ENCODE data around the gene KIAA1328. TPM values are rescaled to one million over a fixed set of nuclear protein-coding genes. Genes with fewer than 3 reads are reported as not detected.
A peak's percentile ranks its signal among the peaks of the same experiment; 100 is the strongest.

KIAA1328 gene
- total and polyA plus RNA-seq, 2 experiments from 2014 or later = 3.5 to 3.9 TPM

DNA sequence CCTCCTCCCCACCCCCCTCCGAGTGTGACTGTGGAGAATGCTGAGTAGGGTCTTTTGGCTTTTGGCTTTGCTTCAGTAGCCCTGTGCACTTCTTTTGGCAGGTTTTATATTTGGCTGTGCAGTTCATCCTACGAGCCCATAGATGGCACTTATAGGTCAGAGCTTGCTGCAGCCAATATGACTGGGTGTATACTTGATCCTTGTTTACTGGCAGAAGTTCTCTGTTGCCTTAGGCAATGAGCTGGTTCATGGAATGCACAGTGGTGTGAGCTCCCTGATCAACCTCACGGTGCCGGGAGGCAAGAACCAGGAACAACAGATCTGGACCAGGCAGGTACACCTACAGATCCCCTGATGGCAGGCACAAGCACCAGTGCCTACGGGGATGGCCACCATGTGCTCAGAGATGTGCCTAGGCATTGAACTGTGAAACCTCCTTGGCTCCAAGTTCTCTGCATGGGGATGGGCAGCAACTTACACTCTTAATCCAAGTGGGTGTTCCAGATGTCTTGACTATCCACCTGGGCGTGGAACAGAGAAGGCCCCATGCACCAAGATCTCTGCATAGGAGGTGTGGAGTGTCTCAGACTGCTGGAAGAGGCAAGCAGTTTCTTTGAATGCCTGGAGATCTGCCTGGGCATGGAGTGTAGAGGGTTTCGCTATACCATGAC, 190.4 kb downstream of the KIAA1328 start:
- DNase-seq = peak; percentile 11
- Histone ChIP-seq H3K27me3 (replicated peaks; ENCODE audit: insufficient read depth) (no peaks in the 10 kb centered on the region), H3K4me1 (ENCODE audit: insufficient read depth) (no peaks in the 10 kb centered on the region), H3F3A (ENCODE audit: insufficient read depth) (no peaks in the 10 kb centered on the region), H3K79me2 (ENCODE audit: insufficient read depth) (no peaks in the 10 kb centered on the region), H3K36me3 (ENCODE audit: low read depth) (no peaks in the 10 kb centered on the region), H3K4me2 (ENCODE audit: unreplicated experiment) (no peak overlapping the region), H3K9me3 (ENCODE audit: low read depth) (no peaks in the 10 kb centered on the region), H3K9ac (no peak overlapping the region), H2AFZ (no peak overlapping the region), H3K27ac (no peak overlapping the region), H4K20me1 (ENCODE audit: insufficient read depth) (no peaks in the 10 kb centered on the region), H3K9me2 (ENCODE audit: insufficient read depth) (no peaks in the 10 kb centered on the region), H3K4me3 (no peak overlapping the region)
- TF ChIP-seq EZH2phosphoT487 (IDR thresholded peaks at IDR 0.05; ENCODE audit: insufficient read depth, low read depth) (no peak), EZH2 (IDR thresholded peaks at IDR 0.05; ENCODE audit: insufficient read depth, poor library complexity, severe bottlenecking) (no peak)
- in situ Hi-C loops (cut with MboI) = no loop called here
- 76 to 79% methylated on average over 7 of the region's 7 CpGs for WGBS, 2 experiments (ENCODE audit: low coverage in 1 of 2, low lambda C conversion rate in 2 of 2, missing lambda C conversion rate in 2 of 2)

DNA sequence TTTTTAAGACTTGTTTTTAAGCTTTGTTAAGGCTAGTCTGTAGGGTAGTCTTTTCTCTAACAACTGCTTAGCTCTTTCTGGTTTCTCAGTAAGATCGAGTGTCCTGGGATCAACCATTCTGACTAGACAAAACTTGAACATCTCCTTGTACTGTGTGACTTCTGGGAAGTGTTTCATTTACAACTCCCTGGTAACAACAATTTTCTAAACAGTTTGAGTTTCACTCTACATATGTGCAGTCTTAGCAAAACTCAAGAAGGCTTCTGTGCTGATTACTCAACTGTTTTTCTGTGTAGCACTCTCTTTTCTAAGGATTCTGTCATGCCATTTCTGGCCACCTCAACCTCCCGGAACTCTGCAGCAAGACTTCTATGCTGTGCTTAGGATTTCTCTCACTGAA, 204.5 kb downstream of the KIAA1328 start:
- no peak overlapping the region for H3K9ac ChIP-seq
- H3K4me3 ChIP-seq = no peak overlapping the region
- H3K4me1 ChIP-seq (ENCODE audit: insufficient read depth) = no peaks in the 10 kb centered on the region
- H2AFZ ChIP-seq = no peak overlapping the region
- in situ Hi-C loops (cut with MboI) = no loop called here
- no peak overlapping the region for H3K27ac ChIP-seq
- no peaks in the 10 kb centered on the region for H3K79me2 ChIP-seq (ENCODE audit: insufficient read depth)
- WGBS, 2 experiments (ENCODE audit: low coverage in 1 of 2, low lambda C conversion rate in 2 of 2, missing lambda C conversion rate in 2 of 2) = 82 to 89% methylated on average over 2 of the region's 2 CpGs
- no peak for TF ChIP-seq EZH2 (IDR thresholded peaks at IDR 0.05; ENCODE audit: insufficient read depth, poor library complexity, severe bottlenecking)
- TF ChIP-seq EZH2phosphoT487 (IDR thresholded peaks at IDR 0.05; ENCODE audit: insufficient read depth, low read depth) = no peak
- no peaks in the 10 kb centered on the region for H3F3A ChIP-seq (ENCODE audit: insufficient read depth)
- H3K9me3 ChIP-seq (ENCODE audit: low read depth) = no peaks in the 10 kb centered on the region
- DNase-seq = no peak
- no peaks in the 10 kb centered on the region for H3K36me3 ChIP-seq (ENCODE audit: low read depth)
- H3K9me2 ChIP-seq (ENCODE audit: insufficient read depth) = no peaks in the 10 kb centered on the region
- H3K27me3 ChIP-seq (replicated peaks; ENCODE audit: insufficient read depth) = no peaks in the 10 kb centered on the region
- no peak overlapping the region for H3K4me2 ChIP-seq (ENCODE audit: unreplicated experiment)
- H4K20me1 ChIP-seq (ENCODE audit: insufficient read depth) = no peaks in the 10 kb centered on the region; the same call in 1 of the 2 replicates

DNA sequence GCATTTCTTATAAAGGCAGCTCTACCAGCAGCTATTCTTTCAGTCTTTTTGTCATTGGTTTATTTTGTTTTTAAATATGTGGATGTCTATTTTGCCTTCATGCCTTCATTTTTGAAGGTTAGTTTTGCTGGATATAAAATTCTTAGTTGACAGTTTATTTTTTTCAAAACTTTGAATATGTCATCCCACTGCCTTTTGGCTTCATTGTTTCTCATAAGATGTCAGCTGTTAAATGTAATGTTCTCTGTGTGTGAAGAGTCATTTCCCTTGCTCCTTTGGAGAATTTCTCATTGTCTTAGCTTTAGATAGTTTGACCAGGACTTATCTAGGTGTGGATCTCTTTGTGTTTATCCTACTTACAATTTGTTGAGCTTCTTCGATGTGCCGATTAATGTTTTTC, 213.5 kb downstream of the KIAA1328 start:
- Histone ChIP-seq H4K20me1 (ENCODE audit: insufficient read depth) (no peaks in the 10 kb centered on the region), H3K9me2 (ENCODE audit: insufficient read depth) (no peaks in the 10 kb centered on the region), H3K4me1 (ENCODE audit: insufficient read depth) (no peaks in the 10 kb centered on the region), H3K27ac (no peak overlapping the region), H3K9ac (no peak overlapping the region), H3K79me2 (ENCODE audit: insufficient read depth) (no peaks in the 10 kb centered on the region), H3K4me2 (ENCODE audit: unreplicated experiment) (no peak overlapping the region), H3K4me3 (no peak overlapping the region), H3K9me3 (ENCODE audit: low read depth) (no peaks in the 10 kb centered on the region), H3K36me3 (ENCODE audit: low read depth) (no peaks in the 10 kb centered on the region), H3F3A (ENCODE audit: insufficient read depth) (no peaks in the 10 kb centered on the region), H3K27me3 (replicated peaks; ENCODE audit: insufficient read depth) (no peaks in the 10 kb centered on the region), H2AFZ (no peak overlapping the region)
- DNase-seq = peak; percentile 10
- no peak for TF ChIP-seq EZH2 (IDR thresholded peaks at IDR 0.05; ENCODE audit: insufficient read depth, poor library complexity, severe bottlenecking)
- no peak for TF ChIP-seq EZH2phosphoT487 (IDR thresholded peaks at IDR 0.05; ENCODE audit: insufficient read depth, low read depth)
- WGBS, 2 experiments (ENCODE audit: low coverage in 1 of 2, low lambda C conversion rate in 2 of 2, missing lambda C conversion rate in 2 of 2) = 97 to 100% methylated on average over 2 of the region's 2 CpGs
- in situ Hi-C loops (cut with MboI) = no loop called here

DNA sequence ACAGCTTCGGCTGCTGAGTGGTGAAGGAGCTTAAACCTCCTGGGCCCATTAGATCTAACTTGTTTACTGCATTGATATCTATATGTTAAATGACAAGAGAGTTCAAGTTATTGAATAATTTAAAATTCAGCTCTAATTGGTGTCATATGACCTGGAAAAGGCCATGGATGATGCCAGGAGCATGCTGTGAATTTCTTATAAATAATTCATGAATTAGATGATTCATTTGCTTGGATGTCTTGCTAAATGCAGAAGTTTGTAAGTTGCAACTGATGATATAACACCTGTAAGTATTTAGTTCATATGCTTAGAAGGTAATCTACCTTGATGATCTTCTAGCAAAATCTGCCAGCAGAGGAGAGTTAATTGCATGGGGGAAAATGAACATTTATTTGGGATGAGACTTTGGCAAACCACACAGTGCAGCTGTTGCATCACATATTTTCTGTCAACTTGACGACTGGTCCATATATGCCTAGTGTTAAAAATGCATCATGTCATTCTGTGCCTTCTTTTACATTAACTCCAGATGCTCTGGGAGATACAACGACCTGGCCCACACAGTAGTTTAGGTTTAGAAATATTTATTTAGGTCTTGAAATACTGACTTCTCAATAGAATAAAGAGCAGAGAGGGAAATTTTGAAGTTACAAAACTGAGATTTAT, 226.3 kb downstream of the KIAA1328 start:
- no peak overlapping the region for H3K27ac ChIP-seq
- no peaks in the 10 kb centered on the region for H4K20me1 ChIP-seq (ENCODE audit: insufficient read depth)
- H3K4me3 ChIP-seq = no peak overlapping the region
- in situ Hi-C loops (cut with MboI) = no loop called here
- no peak overlapping the region for H3K4me2 ChIP-seq (ENCODE audit: unreplicated experiment)
- H3K9me2 ChIP-seq (ENCODE audit: insufficient read depth) = no peaks in the 10 kb centered on the region
- H3K9me3 ChIP-seq (ENCODE audit: low read depth) = no peaks in the 10 kb centered on the region
- 22 to 32% methylated on average over 3 of the region's 3 CpGs for WGBS, 2 experiments (ENCODE audit: low coverage in 1 of 2, low lambda C conversion rate in 2 of 2, missing lambda C conversion rate in 2 of 2)
- H3F3A ChIP-seq (ENCODE audit: insufficient read depth) = no peaks in the 10 kb centered on the region
- H3K9ac ChIP-seq = no peak overlapping the region
- H2AFZ ChIP-seq = no peak overlapping the region
- H3K79me2 ChIP-seq (ENCODE audit: insufficient read depth) = no peaks in the 10 kb centered on the region
- no peak for TF ChIP-seq EZH2 (IDR thresholded peaks at IDR 0.05; ENCODE audit: insufficient read depth, poor library complexity, severe bottlenecking)
- no peak for TF ChIP-seq EZH2phosphoT487 (IDR thresholded peaks at IDR 0.05; ENCODE audit: insufficient read depth, low read depth)
- H3K27me3 ChIP-seq (replicated peaks; ENCODE audit: insufficient read depth) = no peaks in the 10 kb centered on the region
- no peaks in the 10 kb centered on the region for H3K4me1 ChIP-seq (ENCODE audit: insufficient read depth)
- DNase-seq = no peak
- H3K36me3 ChIP-seq (ENCODE audit: low read depth) = no peaks in the 10 kb centered on the region
